G401.6 (cell line): ENCODE data around the gene HSP90B1.

Experiments used
- FAIRE-seq: peaks from 2 replicates; lab custom pipeline; 2012; peaks lifted over from hg19 to GRCh38; lab: Jason Lieb, UNC

HSP90B1 gene

GRCh38 chr12:103929784-103930033 lies 501 bp upstream of the HSP90B1 start:
- FAIRE-seq = no peak

- no peak for FAIRE-seq
Observed at GRCh38 chr12:103930787-103931735, 851 bp downstream of the HSP90B1 start.

GRCh38 chr12:103933237-103933636 lies 3.0 kb downstream of the HSP90B1 start:
- FAIRE-seq = no peak

- FAIRE-seq = no peak
Observed at GRCh38 chr12:103936679-103937078, 6.5 kb downstream of the HSP90B1 start.

GRCh38 chr12:103944964-103945363 lies 14.8 kb downstream of the HSP90B1 start:
- FAIRE-seq = no peak

- peak; percentile 37 for FAIRE-seq
Observed at GRCh38 chr12:103947871-103948555, 17.8 kb downstream of the HSP90B1 start.

DNA sequence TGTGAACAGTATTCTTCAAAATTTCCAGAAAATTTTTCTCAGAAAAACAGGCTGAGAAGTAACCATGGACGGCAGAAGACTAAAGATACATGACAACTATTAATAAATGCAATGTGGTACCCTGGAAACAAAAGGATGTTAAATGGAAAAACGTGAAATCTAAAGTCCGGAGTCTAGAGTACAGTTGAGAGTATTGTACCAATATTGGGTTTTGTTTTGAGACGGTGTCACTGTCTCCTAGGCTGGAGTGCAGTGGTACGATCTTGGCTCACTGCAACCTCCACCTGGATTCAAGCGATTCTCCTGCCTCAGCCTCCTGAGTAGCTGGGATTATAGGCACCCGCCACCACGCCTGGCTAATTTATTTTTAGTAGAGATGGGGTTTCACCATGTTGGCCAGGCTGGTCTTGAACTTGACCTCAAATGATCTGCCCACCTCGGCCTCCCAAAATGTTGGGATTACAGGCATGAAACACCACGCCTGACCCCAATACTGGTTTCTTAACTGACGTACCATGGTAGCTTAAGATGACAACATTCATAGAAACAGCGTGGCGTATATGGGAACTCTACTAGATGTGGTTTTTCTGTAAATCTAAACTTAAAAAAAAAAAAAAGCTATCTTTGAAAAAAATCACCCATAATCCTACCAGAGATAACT lies 18.7 kb downstream of the HSP90B1 start:
- FAIRE-seq = peak; percentile 25

GRCh38 chr12:103952497-103952896 lies 22.3 kb downstream of the HSP90B1 start:
- no peak for FAIRE-seq

DNA sequence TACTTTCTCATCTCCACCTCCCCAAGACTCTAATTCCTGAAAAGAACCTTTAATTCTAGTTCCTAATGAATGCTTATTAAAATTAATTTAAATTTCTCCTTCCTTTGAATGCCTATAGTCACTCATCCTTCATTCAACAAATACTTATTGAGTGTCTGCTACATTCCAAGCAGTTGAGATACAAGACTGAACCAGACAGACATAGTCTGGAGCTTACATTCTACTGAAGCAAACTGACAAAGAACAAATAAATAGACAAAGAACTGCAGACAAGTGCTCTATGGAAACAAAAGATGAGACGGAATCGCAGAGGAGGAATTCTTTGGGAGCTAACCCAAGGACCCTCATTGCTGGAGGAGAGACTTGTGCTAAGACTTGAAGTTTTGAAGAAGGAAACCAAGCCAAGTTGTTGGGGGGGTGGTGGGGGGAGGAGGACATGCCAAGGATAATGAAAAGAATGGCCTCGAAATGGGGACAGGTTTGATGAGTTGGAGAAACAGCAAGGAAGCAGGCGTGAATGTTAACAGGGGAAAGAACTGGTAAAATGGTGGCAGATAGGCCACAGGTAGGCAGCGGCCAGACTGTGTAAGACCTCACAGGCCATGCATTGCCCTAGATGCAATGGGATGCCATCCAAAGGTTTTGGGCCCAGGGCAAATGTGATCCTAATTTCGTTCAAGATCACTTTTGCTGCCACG lies 25.8 kb downstream of the HSP90B1 start:
- no peak for FAIRE-seq

DNA sequence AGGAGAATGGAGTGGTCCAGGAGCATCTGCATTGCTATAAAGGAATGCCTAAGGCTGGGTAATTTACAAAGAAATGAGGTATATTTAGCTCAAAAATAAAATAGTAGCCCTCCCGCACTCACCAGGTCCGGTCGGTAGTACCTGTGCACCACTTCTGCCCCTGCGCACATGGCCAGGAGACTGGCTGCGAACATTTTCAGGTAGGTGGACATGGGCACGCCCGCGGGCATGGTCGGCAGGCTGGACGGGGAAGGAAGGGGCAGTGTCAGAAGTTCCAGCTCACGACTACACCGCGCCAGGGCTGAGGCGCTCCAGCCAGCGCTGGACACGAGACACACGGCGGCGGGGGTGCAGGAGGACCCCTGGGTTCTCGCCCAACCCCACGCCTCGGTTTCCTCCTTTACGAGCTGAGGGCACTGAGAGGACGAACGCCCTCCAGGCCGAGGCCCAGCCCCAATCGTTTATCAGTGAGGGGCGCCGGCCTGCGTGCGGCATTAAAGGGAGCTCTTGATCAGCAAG lies 26.4 kb downstream of the HSP90B1 start:
- no peak for FAIRE-seq

DNA sequence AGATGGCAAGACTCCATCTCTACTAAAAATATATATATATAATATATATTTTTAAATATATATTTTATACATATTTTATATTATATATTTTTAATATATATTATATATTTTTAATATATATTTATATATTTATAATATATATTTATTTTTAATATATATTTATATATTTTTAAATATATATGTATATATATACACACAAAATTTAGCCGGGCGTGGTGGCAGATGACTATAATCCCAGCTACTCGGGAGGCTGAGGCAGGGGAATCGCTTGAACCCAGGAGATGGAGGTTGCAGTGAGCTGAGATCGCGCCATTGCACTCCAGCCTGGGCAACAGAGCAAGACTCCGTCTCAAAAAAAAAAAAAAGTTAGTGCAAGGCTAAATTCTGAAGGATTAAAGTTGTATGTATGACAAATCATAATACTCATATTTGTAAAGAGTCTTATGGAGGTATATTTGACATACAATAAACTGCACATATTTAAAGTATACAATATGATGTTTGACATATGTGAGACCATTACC lies 27.7 kb downstream of the HSP90B1 start:
- FAIRE-seq = peak; percentile 83

DNA sequence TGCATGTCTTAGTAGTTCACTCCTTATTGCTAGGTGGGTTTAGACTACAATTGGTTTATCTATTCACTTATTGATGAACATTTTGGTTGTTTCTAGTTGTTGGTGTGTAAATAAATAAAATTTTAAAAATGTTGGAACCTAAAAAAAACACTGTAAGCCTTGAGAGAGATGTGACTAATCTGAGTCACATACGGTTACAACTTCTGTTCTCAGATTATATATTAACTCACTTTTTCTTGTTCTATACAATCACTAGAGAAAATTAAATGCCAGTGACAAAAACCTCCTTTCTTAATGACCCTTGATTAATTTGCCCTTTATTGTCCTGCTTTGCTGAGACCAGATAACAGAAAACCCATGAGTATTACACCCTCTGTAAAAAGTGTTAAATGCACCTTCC lies 28.4 kb downstream of the HSP90B1 start:
- FAIRE-seq = no peak

DNA sequence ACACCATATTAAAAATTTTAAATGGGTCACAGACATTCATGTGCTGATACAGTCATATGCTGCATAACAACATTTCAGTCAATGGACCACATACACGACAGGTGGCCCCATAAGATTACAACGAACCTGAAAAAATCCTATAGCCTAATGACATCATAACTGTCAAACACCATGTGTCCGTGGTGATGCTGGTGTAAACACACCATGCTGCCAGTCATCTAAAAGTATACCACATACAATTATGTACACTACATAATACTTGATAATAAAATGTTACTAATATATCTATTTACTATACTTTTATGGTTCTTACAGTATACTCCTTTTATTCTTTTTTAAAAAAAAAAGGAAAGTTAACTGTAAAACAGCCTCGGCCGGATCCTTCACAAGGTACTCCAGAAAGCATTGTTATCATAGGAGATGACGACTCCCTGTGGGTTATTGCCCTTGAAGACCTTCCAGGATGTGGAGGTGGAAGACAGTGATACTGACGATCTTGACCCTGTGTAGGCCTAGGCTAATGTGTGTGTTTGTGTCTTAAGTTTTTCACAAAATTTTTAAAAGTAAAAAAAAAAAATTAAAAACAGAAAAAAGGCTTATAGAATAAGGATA lies 30.5 kb downstream of the HSP90B1 start:
- FAIRE-seq = no peak

DNA sequence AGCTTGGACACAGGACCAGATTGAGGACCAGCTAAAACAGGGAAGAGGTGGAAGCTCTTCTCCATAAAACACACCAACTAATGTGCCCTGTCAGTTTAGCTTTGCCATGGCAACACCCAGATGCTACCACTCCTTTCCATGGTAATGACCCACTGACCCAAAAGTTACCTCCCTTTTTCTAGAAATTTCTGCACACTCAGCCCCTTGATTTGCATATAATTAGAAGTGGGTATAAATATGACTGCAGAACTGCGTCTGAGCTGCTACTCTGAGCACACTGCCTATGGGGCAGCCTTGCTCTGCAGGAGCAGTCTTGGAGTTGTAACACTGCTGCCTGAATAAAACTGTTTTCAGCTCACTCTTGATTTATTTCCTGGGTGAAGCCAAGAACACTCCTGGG lies 32.3 kb downstream of the HSP90B1 start:
- FAIRE-seq = no peak

GRCh38 chr12:103964805-103965204 lies 34.6 kb downstream of the HSP90B1 start:
- no peak for FAIRE-seq

GRCh38 chr12:103965255-103965589 lies 35.0 kb downstream of the HSP90B1 start:
- no peak for FAIRE-seq

- peak; percentile 95 for FAIRE-seq
Observed at GRCh38 chr12:103965590-103966504, 35.6 kb downstream of the HSP90B1 start, which contains the start of gene TDG. Gene TDG (plus strand): TSS chr12:103965872. CDS start chr12:103966038, 166 bp downstream.

- no peak for FAIRE-seq
Observed at GRCh38 chr12:103966736-103967135, 36.5 kb downstream of the HSP90B1 start.

- no peak for FAIRE-seq
Observed at GRCh38 chr12:103969391-103969790, 39.2 kb downstream of the HSP90B1 start.

DNA sequence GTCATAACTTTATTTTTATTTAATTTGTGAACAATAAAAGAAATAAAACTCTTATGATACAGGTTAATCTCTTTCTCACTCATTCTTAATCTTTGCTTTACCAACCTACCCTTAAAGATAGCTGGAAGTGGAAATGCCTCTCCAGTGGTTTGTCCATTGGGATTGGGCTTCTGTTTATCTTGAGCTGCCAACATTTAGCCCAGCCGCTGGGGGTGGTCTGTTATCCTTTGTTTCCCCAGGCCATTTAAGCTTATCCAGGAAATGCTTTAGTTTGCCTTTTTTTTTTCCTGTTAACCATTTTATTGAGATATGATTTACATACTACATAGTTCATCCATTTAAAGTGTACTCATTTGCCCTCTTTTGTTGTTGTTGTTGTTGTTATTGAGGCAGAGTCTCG lies 43.7 kb downstream of the HSP90B1 start:
- FAIRE-seq = no peak

- no peak for FAIRE-seq
Observed at GRCh38 chr12:103975368-103975767, 45.2 kb downstream of the HSP90B1 start.
